Epithelial cell of proximal tubule (primary cell): ENCODE results near the gene CBFA2T3. TPM values are rescaled to one million over a fixed set of nuclear protein-coding genes. Genes with fewer than 3 reads are reported as not detected.

Source experiments
- DNase-seq: peaks from one replicate; pipeline ENCODE4 v3.0.0-alpha.2; 2011; ENCODE audit warnings: low read depth
- H3K4me3 ChIP-seq: 2 replicates; pipeline ENCODE4 v1.5.1; 2011; ENCODE audit warnings: low read depth, mild to moderate bottlenecking, low read length
- CTCF ChIP-seq: conservative IDR thresholded peaks from 2 replicates; pipeline ENCODE4 v1.5.1; 2012; ENCODE audit warnings: low read depth, mild to moderate bottlenecking, low read length
- total RNA-seq: library from RNA; depleted of rRNA; stranded (reverse); fragments of >200 nt; gene quantifications from 2 replicates; pipeline ENCODE4 v1.2.3, GENCODE V29; 2015

The CBFA2T3 gene
- total RNA-seq, 1 donor from 2014 or later, result 0.86 TPM

GRCh38 chr16:88851616-88852015 lies 125.4 kb downstream of the CBFA2T3 start:
- DNase-seq, result no peak
- TF ChIP-seq CTCF, result no peak

GRCh38 chr16:88850531-88851199 lies 126.3 kb downstream of the CBFA2T3 start:
- DNase-seq, result no peak
- no peak for TF ChIP-seq CTCF
- no peak overlapping the region for H3K4me3 ChIP-seq

More at GRCh38 chr16:88851616-88852015, 125.4 kb downstream of the CBFA2T3 start:
- no peak overlapping the region for H3K4me3 ChIP-seq

- H3K4me3 ChIP-seq, result no peak overlapping the region
- TF ChIP-seq CTCF, result no peak
- no peak for DNase-seq
Observed at GRCh38 chr16:88848557-88848956, 128.4 kb downstream of the CBFA2T3 start.

GRCh38 chr16:88847654-88848053 lies 129.4 kb downstream of the CBFA2T3 start:
- DNase-seq, result no peak
- no peak for TF ChIP-seq CTCF
- no peak overlapping the region for H3K4me3 ChIP-seq

- H3K4me3 ChIP-seq, result no peak overlapping the region
- no peak for TF ChIP-seq CTCF
- no peak for DNase-seq
Observed at GRCh38 chr16:88846088-88846487, 130.9 kb downstream of the CBFA2T3 start.

GRCh38 chr16:88844419-88845036 lies 132.5 kb downstream of the CBFA2T3 start:
- no peak overlapping the region for H3K4me3 ChIP-seq
- peak; percentile 7 for TF ChIP-seq CTCF
- no peak for DNase-seq

GRCh38 chr16:88843256-88843655 lies 133.8 kb downstream of the CBFA2T3 start:
- no peak for TF ChIP-seq CTCF
- DNase-seq, result no peak
- H3K4me3 ChIP-seq, result no peak overlapping the region
